NCI-H460 (cell line): ENCODE results near the gene FAM98A. TPM values are rescaled to one million over a fixed set of nuclear protein-coding genes. Genes with fewer than 3 reads are reported as not detected.

Experiments used
- DNase-seq: peaks from one replicate; pipeline ENCODE4 v3.0.0-alpha.2; 2016; ENCODE audit warnings: low read depth; ENCODE audit errors: extremely low read depth
- total RNA-seq: library from RNA; depleted of rRNA; stranded (reverse); fragments of >200 nt; shearing (Covaris generic); gene quantifications from 2 replicates; pipeline ENCODE4 v1.2.3, GENCODE V29; 2014

Gene FAM98A
- total RNA-seq, 1 experiment from 2014 or later = 16.4 TPM

- peak; percentile 23 for DNase-seq
Measured at GRCh38 chr2:33598561-33599174, 431 bp downstream of the FAM98A start.

DNA sequence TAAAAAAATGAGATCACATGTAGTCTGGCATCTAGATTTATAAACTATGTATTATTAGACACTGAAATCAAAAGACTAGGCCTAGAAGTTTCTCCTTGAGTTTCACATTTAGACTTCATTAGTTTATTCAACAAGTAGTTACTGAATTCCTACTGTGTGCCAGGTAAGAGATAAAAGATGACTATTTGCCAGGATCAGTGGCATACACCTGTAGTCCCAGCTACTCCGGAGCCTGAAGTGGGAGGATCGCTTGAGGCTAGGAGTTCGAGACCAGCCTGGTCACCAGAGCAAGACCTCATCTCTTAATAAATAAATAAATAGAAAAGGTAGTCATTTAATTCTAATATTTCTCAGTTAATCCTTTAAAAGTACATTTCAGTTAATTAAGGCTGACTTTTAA, 2.1 kb downstream of the FAM98A start:
- no peak for DNase-seq

DNA sequence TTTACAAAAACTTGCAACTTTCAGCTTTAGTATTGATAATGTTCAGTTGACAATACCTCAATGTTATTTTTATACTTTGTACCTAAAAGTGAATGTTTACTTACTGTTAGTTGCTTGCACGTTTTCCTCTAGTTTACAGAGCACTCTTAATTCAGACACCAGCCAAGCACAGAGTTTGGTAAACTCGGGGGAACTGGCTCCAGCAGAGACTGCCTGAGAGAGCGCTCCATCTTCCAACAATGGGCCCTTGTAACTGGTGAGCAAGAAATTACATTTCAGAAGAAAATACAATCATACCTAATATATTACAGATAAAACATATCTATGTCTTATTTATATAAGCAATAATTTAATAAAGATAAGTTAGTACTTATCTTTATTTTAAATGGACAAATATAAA, 3.7 kb downstream of the FAM98A start:
- no peak for DNase-seq

GRCh38 chr2:33589444-33589843, 9.7 kb downstream of the FAM98A start:
- DNase-seq = no peak

DNA sequence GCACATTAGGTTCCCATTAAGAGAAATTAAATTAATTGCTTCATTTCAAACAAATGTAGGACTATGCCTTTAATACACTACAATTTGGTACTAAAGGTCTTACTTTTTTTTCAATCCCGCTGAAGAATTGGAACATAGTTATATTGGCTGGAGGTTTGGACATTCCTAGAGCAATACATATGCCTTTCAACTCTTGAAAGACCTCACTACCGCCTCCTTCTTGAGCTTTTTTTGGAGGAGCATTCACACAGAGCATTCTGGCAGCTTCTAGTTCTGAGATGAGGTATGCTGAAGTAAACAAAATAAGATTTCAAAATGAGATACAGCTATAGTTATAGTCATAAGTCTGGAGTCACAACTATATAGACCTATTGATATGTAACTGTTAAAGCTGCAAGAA, 10.9 kb downstream of the FAM98A start:
- no peak for DNase-seq

GRCh38 chr2:33586766-33587165, 12.3 kb downstream of the FAM98A start:
- no peak for DNase-seq

GRCh38 chr2:33583194-33583938, 15.7 kb downstream of the FAM98A start:
- DNase-seq = peak; percentile 28

DNA sequence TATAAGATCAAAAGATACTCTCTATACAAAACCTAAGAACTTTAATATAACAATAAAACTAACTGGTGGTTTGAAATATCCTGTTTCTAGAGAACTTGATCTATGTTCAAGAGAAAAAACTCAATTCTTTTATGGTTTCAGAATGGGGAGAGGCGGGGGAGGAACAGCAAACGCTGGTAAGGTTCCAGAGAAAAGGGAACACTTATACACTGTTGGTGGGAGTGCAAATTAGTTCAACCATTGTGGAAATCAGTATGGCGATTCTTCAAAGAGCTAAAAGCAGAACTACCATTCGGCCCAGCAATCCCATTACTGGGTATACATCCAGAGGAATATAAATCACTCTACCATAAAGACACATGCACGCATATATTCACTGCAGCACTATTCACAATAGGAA, 17.2 kb downstream of the FAM98A start:
- DNase-seq = no peak

DNA sequence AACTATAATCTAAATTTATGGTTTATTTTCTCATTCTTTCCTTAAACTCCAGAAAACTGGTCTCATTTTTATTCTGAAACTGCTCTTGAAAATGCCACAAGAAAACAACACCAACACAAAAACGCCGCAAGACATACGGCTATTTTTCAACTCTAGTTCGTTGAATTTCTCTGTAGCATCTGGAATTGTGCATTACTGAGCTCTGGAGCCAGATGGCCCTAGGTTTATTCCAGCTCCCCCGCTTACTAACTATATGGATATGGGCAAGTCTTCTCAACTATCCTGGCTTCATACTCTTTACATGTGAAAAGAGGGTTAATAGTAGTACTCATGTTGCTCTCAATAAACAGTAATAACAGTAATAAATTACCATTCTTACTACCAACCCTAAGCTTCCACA, 19.9 kb downstream of the FAM98A start:
- no peak for DNase-seq

DNA sequence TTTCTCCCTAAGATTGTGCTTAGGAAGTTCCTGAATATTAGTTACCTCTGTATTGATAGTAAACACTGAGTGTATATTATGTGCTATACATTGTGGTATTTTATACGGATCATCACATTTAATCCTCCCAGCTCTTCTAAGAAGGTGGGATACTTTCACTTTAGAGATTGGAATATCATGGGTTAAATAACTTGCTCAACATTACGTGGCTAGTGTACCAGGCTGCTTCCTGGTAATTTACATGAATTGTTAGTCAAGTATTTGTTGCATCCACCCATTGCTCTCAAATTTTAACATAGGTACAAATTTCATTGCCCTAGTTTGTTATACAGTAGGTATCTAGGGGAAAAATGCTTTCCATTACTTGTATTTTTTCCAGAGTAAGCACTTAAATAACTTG, 21.4 kb downstream of the FAM98A start:
- DNase-seq = no peak

- DNase-seq = no peak
Measured at GRCh38 chr2:33577084-33577483, 22.0 kb downstream of the FAM98A start.

DNA sequence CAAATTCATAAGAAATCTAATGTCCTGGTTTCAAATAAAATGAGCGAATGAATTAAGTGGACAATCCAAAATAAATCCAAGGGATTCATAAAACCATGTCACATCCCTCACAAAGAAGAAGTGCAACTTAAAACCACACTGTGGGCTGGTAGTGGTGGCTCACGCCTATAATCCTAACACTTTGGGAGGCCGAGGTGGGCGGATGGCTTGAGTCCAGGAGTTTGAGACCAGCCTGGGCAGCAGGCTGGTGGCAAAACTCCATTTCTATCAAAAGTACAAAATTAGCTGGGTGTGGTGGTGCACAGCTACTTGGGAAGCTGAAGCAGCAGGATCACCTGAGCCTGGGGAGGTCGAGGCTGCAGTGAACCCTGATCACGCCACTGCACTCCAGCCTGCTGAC, 25.4 kb downstream of the FAM98A start:
- no peak for DNase-seq

GRCh38 chr2:33570681-33571080, 28.4 kb downstream of the FAM98A start:
- DNase-seq = no peak

GRCh38 chr2:33561872-33562271, 37.2 kb downstream of the FAM98A start:
- DNase-seq = no peak

DNA sequence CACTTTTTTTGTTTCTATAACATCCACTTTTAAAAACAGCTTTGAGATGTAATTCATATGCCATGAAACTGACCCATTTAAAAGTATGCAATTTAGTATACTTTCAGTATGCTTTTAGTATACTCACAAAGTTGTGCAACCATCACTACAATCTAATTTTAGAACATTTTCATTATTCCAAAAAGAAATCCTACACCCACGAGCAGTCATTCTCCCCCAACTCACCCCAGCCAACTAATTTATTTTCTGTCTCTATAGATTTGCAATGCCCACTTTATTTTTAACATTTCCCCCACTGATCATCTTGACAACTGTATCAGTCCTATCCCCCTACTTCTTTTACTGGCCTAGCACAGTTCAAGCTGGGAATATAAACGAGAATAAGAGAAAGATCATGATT, 39.1 kb downstream of the FAM98A start:
- DNase-seq = no peak

- DNase-seq = no peak
Measured at GRCh38 chr2:33559328-33559727, 39.8 kb downstream of the FAM98A start.

GRCh38 chr2:33555681-33556080, 43.4 kb downstream of the FAM98A start:
- no peak for DNase-seq

DNA sequence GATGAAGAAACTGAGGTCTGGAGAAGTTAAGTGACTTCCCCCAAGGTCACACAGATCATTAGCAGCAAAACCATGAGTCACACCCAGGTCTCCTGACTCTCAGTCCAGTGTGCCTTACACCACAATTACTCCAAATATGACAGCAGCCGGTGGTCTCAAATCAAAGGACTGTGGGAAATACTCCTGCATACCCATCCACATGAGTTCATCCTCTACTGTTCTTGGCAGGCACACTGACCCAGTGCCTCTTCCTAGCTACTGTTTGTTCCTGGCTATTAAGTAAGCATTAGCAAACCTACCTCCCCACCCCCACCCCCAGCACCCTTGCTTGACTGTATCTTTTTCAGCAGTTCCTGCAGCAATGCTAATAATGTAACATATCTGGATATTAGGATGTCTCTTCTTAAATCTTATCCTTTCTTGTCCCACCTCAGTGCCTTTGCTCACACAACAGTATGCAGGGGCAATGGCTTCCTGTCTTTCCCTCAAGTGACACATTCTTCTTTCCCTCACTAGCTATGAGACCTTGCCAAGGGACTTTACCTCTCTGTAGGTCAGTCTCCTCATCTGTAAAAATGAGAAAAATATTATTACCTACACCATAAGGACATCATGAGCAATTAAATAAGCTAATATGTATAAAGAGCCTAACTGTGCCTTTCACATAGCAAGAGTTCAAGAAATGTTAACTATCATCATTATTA, 46.2 kb downstream of the FAM98A start:
- DNase-seq = no peak

DNA sequence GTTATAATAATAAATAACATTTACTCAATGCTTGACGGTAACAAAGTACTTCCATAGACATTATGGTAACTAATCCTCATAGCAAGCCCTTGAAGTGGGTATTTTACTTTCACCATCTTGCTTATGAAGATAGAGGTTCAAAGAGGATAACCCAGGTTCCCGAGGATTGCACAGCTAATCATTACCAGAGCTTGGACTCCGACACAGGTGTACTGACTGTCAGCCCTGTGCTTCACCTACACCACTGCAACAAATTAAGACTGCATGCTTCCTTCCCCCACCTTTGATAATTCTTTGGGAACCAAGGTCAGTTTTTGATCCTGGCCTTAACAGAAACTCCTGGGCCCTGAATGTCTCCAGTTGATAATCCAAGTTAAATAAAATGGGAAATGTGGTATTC, 48.9 kb downstream of the FAM98A start:
- no peak for DNase-seq

DNA sequence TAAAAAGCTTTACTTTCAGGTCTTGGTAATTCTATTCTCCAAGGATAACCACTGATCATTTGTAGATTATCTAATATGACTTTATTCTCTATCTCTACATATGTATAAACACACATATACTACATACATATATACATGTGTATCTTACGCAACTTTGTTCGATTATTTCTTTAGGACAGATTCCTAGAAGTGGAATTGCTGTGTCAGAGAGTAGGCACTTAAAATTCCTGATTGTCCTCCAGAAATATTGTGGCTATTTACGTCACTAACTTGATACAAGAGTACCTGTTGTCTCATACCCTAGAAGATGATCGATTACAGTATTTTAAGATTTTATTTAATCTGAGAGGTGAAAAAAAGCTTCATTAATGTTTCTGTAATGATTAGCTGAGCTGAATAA, 57.9 kb downstream of the FAM98A start:
- DNase-seq = no peak

GRCh38 chr2:33535421-33535820, 63.7 kb downstream of the FAM98A start:
- DNase-seq = no peak
